ENCODE measurements around the gene ATP6V0A1.

GRCh38 chr17:42476411-42476810, 17.7 kb downstream of the ATP6V0A1 start:
- TF ChIP-seq CTCF (IDR thresholded peaks at IDR 0.05) (no peak), POLR2A (IDR thresholded peaks at IDR 0.05) (no peak)
